A549 (cell line): ENCODE measurements around the gene MEIOSIN. TPM values are rescaled to one million over a fixed set of nuclear protein-coding genes. Genes with fewer than 3 reads are reported as not detected.

Experiments used
- ATAC-seq, 2 experiments: fragments of 200-7000 bp in 1 of 2; fragments of >200 bp in 1 of 2; cut with Nextera tagmentation in 1 of 2; cut with Tn5 transposase in 1 of 2; 3 replicates each; pipeline versions ENCODE4 v1.8.0 to v1.9.1; 2018 to 2020; ENCODE audit warnings: mild to moderate bottlenecking in 1 of 2, moderate library complexity in 1 of 2
- CTCF ChIA-PET: fragments of 300-600 bp; sonication (Branson Sonifier 250); formaldehyde crosslinking; extraction: SDS; loops from one replicate; lab custom pipeline; 2021; ENCODE audit warnings: antibody characterized with exemption, inconsistent platforms; lab: Yijun Ruan, JAX
- POLR2A ChIA-PET: fragments of 350-600 bp; formaldehyde crosslinking; extraction: SDS; loops from one replicate; lab custom pipeline; 2021; ENCODE audit warnings: antibody characterized with exemption, inconsistent platforms; lab: Yijun Ruan, JAX
- DNase-seq, 2 experiments: peaks; one replicate each; pipeline versions ENCODE4 v3.0.0 to v3.0.0-alpha.2; 2011 to 2016; ENCODE audit warnings: low read depth in 1 of 2, low spot score in 1 of 2
- FAIRE-seq: peaks from 2 replicates; lab custom pipeline; 2011; peaks lifted over from hg19 to GRCh38; lab: Jason Lieb, UNC
- H3K27ac ChIP-seq, 2 experiments: fragments of >200 bp; sonication (Bioruptor Twin); formaldehyde crosslinking; 3 replicates each; pipeline ENCODE4 v1.5.1; 2016 to 2017
- H3K4me1 ChIP-seq: fragments of >200 bp; sonication (Bioruptor Twin); formaldehyde crosslinking; 3 replicates; pipeline ENCODE4 v1.6.1; 2016
- H3K4me2 ChIP-seq: fragments of >200 bp; sonication (Bioruptor Twin); formaldehyde crosslinking; 3 replicates; pipeline ENCODE4 v1.6.1; 2016
- H3K4me3 ChIP-seq: fragments of >200 bp; sonication (Bioruptor Twin); formaldehyde crosslinking; 3 replicates; pipeline ENCODE4 v1.5.1; 2016
- H3K9me3 ChIP-seq: fragments of >200 bp; sonication (Bioruptor Twin); formaldehyde crosslinking; 3 replicates; pipeline ENCODE4 v1.6.1; 2016
- BHLHE40 ChIP-seq: IDR thresholded peaks from 2 replicates; pipeline ENCODE4 v1.6.1; 2012; ENCODE audit warnings: low read depth, low read length, inconsistent platforms
- CHD2 ChIP-seq: fragments of 150-350 bp; IDR thresholded peaks from 2 replicates; pipeline ENCODE4 v1.6.1; 2014; ENCODE audit warnings: low read length; ENCODE audit not compliant: partially characterized antibody
- FOXS1 ChIP-seq: fragments of 250-450 bp; sonication (Bioruptor Pico); IDR thresholded peaks from 2 replicates; pipeline ENCODE4 v1.5.0; 2020; ENCODE audit warnings: mild to moderate bottlenecking, moderate library complexity
- GATA3 ChIP-seq: IDR thresholded peaks from 2 replicates; pipeline ENCODE4 v1.6.1; 2012; ENCODE audit warnings: borderline replicate concordance
- HES2 ChIP-seq: fragments of >200 bp; sonication (Bioruptor Twin); formaldehyde crosslinking; IDR thresholded peaks from 2 replicates; pipeline ENCODE4 v1.6.1; 2016
- HEYL ChIP-seq: fragments of 250-450 bp; sonication (Bioruptor Pico); IDR thresholded peaks from 2 replicates; pipeline ENCODE4 v1.8.0; 2021; ENCODE audit warnings: mild to moderate bottlenecking, moderate library complexity
- MAFK ChIP-seq: fragments of 450-650 bp; IDR thresholded peaks from 2 replicates; pipeline ENCODE4 v1.6.1; 2014; ENCODE audit not compliant: partially characterized antibody
- PBX3 ChIP-seq: IDR thresholded peaks from 2 replicates; pipeline ENCODE4 v1.6.1; 2012
- POLR2AphosphoS2 ChIP-seq: conservative IDR thresholded peaks from 2 replicates; pipeline ENCODE4 v1.6.1; 2012; ENCODE audit warnings: low read length, improper control_type of control experiment, inconsistent platforms
- RCOR1 ChIP-seq: fragments of 150-350 bp; IDR thresholded peaks from 2 replicates; pipeline ENCODE4 v1.6.1; 2014; ENCODE audit warnings: antibody characterized with exemption, low read length, low read depth
- RFX5 ChIP-seq: fragments of 450-650 bp; IDR thresholded peaks from 2 replicates; pipeline ENCODE4 v1.7.1; 2014; ENCODE audit warnings: antibody characterized with exemption, mild to moderate bottlenecking, moderate library complexity
- SREBF2 ChIP-seq: fragments of 450-650 bp; IDR thresholded peaks from 2 replicates; pipeline ENCODE4 v1.6.1; 2014; ENCODE audit warnings: mild to moderate bottlenecking, moderate library complexity
- TP53 ChIP-seq: fragments of 250-450 bp; sonication (Bioruptor Pico); IDR thresholded peaks from 2 replicates; pipeline ENCODE4 v1.5.0; 2021; ENCODE audit warnings: mild to moderate bottlenecking, moderate library complexity
- ZC3H11A ChIP-seq: fragments of 450-650 bp; IDR thresholded peaks from 2 replicates; pipeline ENCODE4 v1.6.1; 2014; ENCODE audit warnings: antibody characterized with exemption, mild to moderate bottlenecking
- WGBS: methylation state at CpG from one replicate; pipeline ENCODE4 v1.1.6; 2017; ENCODE audit errors: missing lambda C conversion rate; 5-methylcytosine and 5-hydroxymethylcytosine counted together
- polyA plus RNA-seq, 4 experiments: library from polyadenylated mRNA; depleted of rRNA in 3 of 4; stranded (reverse); fragments of >200 nt; fragmentation: RNase III in 1 of 4; extraction: RNeasy Plus Mini Kit Qiagen cat#74134 plus additional on column Dnase treatment in 1 of 4; gene quantifications; 2 replicates in 3 of 4; 3 replicates in 1 of 4; pipeline ENCODE4 v1.2.3, GENCODE V29; 2011 to 2017
- TF ChIP-seq, protein P1 (sequence below): IDR thresholded peaks from 2 replicates; pipeline ENCODE4 v1.6.1; 2012
- TF ChIP-seq, protein P2 (sequence below): fragments of 450-650 bp; IDR thresholded peaks from 2 replicates; pipeline ENCODE4 v1.6.1; 2014; ENCODE audit warnings: antibody characterized with exemption

Gene MEIOSIN
- polyA plus RNA-seq, 2 of the 4 experiments (the other 2 are of a cell fraction): not detected

DNA sequence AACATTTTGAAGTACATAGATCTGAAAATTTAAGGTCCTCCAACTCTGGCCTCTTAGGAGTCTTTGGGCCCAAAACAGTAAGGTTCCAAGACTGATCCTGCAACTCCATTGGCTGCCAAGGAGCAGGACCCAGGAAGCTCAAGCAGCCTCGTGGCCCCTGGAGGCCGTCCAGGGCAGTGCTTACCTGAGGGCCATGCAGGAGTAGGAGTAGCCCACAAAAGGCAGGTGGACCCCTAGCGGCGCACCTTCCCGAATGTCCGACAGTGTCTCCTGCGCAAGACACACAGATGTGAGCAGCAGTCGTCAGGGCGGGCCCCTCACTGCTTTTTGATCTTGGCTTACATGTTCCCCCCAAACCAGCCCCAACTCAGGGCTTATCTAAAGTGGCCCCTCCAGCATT, 41.5 kb downstream of the MEIOSIN start (continued):
- TF ChIP-seq ZC3H11A (no peak), MAFK (no peak), TP53 (CRISPR knock-in tag) (no peak)

DNA sequence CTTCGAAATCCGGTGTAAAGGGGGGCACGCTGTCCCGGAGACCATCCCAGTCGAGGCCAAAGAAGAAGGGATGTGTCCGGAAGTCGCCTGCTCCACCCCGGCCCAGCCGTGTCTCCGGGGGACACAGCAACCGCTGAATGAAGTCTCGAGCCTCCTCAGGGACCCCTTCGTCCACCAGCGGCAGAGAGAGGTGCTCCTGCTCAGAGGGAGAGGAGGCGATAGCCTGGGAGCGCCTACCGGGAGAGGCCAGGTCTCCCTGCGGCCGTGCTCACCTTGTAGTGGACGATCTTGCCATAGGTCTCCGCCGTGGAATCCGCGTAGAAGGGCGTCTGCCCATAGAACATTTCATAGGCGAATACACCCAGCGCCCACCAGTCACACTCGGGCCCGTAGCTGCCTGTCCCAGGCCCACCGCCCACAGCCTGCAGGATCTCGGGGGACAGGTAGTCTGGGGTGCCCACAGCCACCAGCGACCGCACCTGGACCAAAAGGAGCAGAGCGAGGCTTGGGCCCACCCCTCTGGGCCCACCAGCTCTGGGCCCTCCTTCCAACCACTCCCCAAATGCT, 44.2 kb downstream of the MEIOSIN start:
- 95% methylated on average over 34 of the region's 34 CpGs for WGBS
- H3K4me3 ChIP-seq: no peak overlapping the region
- ChIA-PET POLR2A (interaction anchor here (1.4 kb wide), 1 partner anchor 8 kb away, joined by 6 read pairs; the partner anchor contains the start of gene SIX5), CTCF (interaction anchor here (1.5 to 74.3 kb wide), 4 partner anchors 7 to 84 kb away, joined by 3 to 2204 read pairs (median 1104); partner anchors contain the start of genes DMPK, DMWD, RSPH6A and SIX5)
- H3K27ac ChIP-seq: no peak overlapping the region
- ATAC-seq (no peak), FAIRE-seq (no peak), DNase-seq (no peak)
- H3K9me3 ChIP-seq: no peaks in the 10 kb centered on the region
- H3K4me2 ChIP-seq: no peak overlapping the region
- H3K4me1 ChIP-seq: peaks cover 35% of the 10 kb centered on the region
- TF ChIP-seq FOXS1 (CRISPR knock-in tag) (no peak), HES2 (no peak), CHD2 (no peak), BHLHE40 (no peak), RFX5 (no peak), RCOR1 (no peak), SREBF2 (no peak), HEYL (CRISPR knock-in tag) (no peak), PBX3 (no peak), GATA3 (no peak)
- TF ChIP-seq, protein P1, sequence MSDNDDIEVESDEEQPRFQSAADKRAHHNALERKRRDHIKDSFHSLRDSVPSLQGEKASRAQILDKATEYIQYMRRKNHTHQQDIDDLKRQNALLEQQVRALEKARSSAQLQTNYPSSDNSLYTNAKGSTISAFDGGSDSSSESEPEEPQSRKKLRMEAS: no peak
- TF ChIP-seq, protein P2, sequence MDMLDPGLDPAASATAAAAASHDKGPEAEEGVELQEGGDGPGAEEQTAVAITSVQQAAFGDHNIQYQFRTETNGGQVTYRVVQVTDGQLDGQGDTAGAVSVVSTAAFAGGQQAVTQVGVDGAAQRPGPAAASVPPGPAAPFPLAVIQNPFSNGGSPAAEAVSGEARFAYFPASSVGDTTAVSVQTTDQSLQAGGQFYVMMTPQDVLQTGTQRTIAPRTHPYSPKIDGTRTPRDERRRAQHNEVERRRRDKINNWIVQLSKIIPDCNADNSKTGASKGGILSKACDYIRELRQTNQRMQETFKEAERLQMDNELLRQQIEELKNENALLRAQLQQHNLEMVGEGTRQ: no peak

- no peak for FAIRE-seq
- CTCF ChIA-PET: interaction anchor here (1.5 to 74.3 kb wide), 4 partner anchors 7 to 74 kb away, joined by 3 to 2204 read pairs (median 1104); partner anchors contain the start of genes DMPK, DMWD, RSPH6A and SIX5
- Histone ChIP-seq H3K4me1 (peaks cover 42% of the 10 kb centered on the region), H3K27ac (no peak overlapping the region), H3K9me3 (no peaks in the 10 kb centered on the region), H3K4me3 (no peak overlapping the region)
- POLR2A ChIA-PET: interaction anchor here (1.4 kb wide), 1 partner anchor 9 kb away, joined by 6 read pairs; the partner anchor contains the start of gene SIX5
- TF ChIP-seq, protein P1: no peak
- no peak for TF ChIP-seq POLR2AphosphoS2
- TF ChIP-seq, all 56 proteins: peak for 0
- 94% methylated on average over 28 of the region's 28 CpGs for WGBS
- DNase-seq (no peak), ATAC-seq (no peak)
- H3K4me2 ChIP-seq: no peak overlapping the region; the same call in 2 of the 3 replicates
Observed at GRCh38 chr19:45778010-45778661, 44.9 kb downstream of the MEIOSIN start.
